SK-N-SH treated with all-trans-retinoic acid at 6 μM for 48 hours (cell line): ENCODE measurements around the gene GPATCH2.

Experiments
- ATAC-seq: fragments of 200-7000 bp; cut with Tn5 transposase; 3 replicates; pipeline ENCODE4 v1.9.1; 2020; ENCODE audit warnings: mild to moderate bottlenecking, moderate library complexity
- ARNTL ChIP-seq: fragments of 450-650 bp; formaldehyde crosslinking; IDR thresholded peaks from 2 replicates; pipeline ENCODE4 v1.5.0; 2020; ENCODE audit warnings: low read depth, mild to moderate bottlenecking, moderate library complexity, borderline replicate concordance
- BACH2 ChIP-seq: fragments of 250-450 bp; sonication (Bioruptor Pico); IDR thresholded peaks from 2 replicates; pipeline ENCODE4 v1.9.0; 2021; ENCODE audit warnings: mild to moderate bottlenecking, borderline replicate concordance
- CREB5 ChIP-seq: fragments of 250-450 bp; sonication (Bioruptor Pico); IDR thresholded peaks from 2 replicates; pipeline ENCODE4 v1.5.1; 2020; ENCODE audit warnings: low read depth, mild to moderate bottlenecking, moderate library complexity
- CSDC2 ChIP-seq: fragments of 250-450 bp; sonication (Bioruptor Pico); IDR thresholded peaks from 2 replicates; pipeline ENCODE4 v1.5.0; 2020; ENCODE audit warnings: mild to moderate bottlenecking, moderate library complexity
- ESRRG ChIP-seq: fragments of 250-450 bp; sonication (Bioruptor Pico); IDR thresholded peaks from 2 replicates; pipeline ENCODE4 v1.6.1; 2021; ENCODE audit warnings: mild to moderate bottlenecking
- GLIS3 ChIP-seq: fragments of 250-450 bp; sonication (Bioruptor Pico); IDR thresholded peaks from 2 replicates; pipeline ENCODE4 v1.5.0; 2020; ENCODE audit warnings: mild to moderate bottlenecking, moderate library complexity
- OSR1 ChIP-seq: fragments of 250-450 bp; sonication (Bioruptor Pico); IDR thresholded peaks from 2 replicates; pipeline ENCODE4 v1.8.0; 2022; ENCODE audit warnings: moderate library complexity, mild to moderate bottlenecking, inconsistent platforms
- PATZ1 ChIP-seq: fragments of 250-450 bp; sonication (Bioruptor Pico); IDR thresholded peaks from 2 replicates; pipeline ENCODE4 v1.8.0; 2020; ENCODE audit warnings: mild to moderate bottlenecking, moderate library complexity, borderline replicate concordance
- POU6F1 ChIP-seq: fragments of 250-450 bp; sonication (Bioruptor Pico); IDR thresholded peaks from 2 replicates; pipeline ENCODE4 v1.8.0; 2021; ENCODE audit warnings: low read depth, mild to moderate bottlenecking, moderate library complexity, borderline replicate concordance
- PPARA ChIP-seq: fragments of 250-450 bp; sonication (Bioruptor Pico); IDR thresholded peaks from 2 replicates; pipeline ENCODE4 v1.5.0; 2020; ENCODE audit warnings: mild to moderate bottlenecking, borderline replicate concordance
- RARB ChIP-seq: fragments of 250-450 bp; sonication (Bioruptor Pico); IDR thresholded peaks from 2 replicates; pipeline ENCODE4 v1.8.0; 2021; ENCODE audit warnings: mild to moderate bottlenecking, moderate library complexity
- SNAI2 ChIP-seq: fragments of 250-450 bp; sonication (Bioruptor Pico); IDR thresholded peaks from 2 replicates; pipeline ENCODE4 v1.5.0; 2020; ENCODE audit warnings: mild to moderate bottlenecking, moderate library complexity
- ZC3H10 ChIP-seq: fragments of 250-450 bp; sonication (Bioruptor Pico); IDR thresholded peaks from 2 replicates; pipeline ENCODE4 v1.5.1; 2021; ENCODE audit warnings: mild to moderate bottlenecking, moderate library complexity
- ZFP3 ChIP-seq: fragments of 250-450 bp; sonication (Bioruptor Pico); IDR thresholded peaks from 2 replicates; pipeline ENCODE4 v1.5.0; 2020; ENCODE audit warnings: mild to moderate bottlenecking, moderate library complexity
- ZFP30 ChIP-seq: fragments of 450-650 bp; formaldehyde crosslinking; IDR thresholded peaks from 2 replicates; pipeline ENCODE4 v1.5.0; 2022; ENCODE audit warnings: mild to moderate bottlenecking, moderate library complexity
- ZNF565 ChIP-seq: fragments of 450-650 bp; formaldehyde crosslinking; conservative IDR thresholded peaks from 2 replicates; pipeline ENCODE4 v1.5.0; 2020; ENCODE audit warnings: low read depth, mild to moderate bottlenecking, moderate library complexity
- ZNF70 ChIP-seq: fragments of 450-650 bp; formaldehyde crosslinking; IDR thresholded peaks from 2 replicates; pipeline ENCODE4 v1.5.0; 2020; ENCODE audit warnings: mild to moderate bottlenecking, moderate library complexity
- ZNF8 ChIP-seq: fragments of 450-650 bp; formaldehyde crosslinking; IDR thresholded peaks from 2 replicates; pipeline ENCODE4 v1.5.0; 2020; ENCODE audit warnings: mild to moderate bottlenecking, moderate library complexity
- TF ChIP-seq, protein P1 (sequence below): fragments of 250-450 bp; sonication (Bioruptor Pico); IDR thresholded peaks from 2 replicates; pipeline ENCODE4 v1.5.1; 2021; ENCODE audit warnings: mild to moderate bottlenecking, moderate library complexity
- TF ChIP-seq, protein P2 (sequence below): fragments of 250-450 bp; sonication (Bioruptor Pico); IDR thresholded peaks from 2 replicates; pipeline ENCODE4 v1.5.0; 2020; ENCODE audit warnings: mild to moderate bottlenecking, moderate library complexity

GPATCH2 gene

DNA sequence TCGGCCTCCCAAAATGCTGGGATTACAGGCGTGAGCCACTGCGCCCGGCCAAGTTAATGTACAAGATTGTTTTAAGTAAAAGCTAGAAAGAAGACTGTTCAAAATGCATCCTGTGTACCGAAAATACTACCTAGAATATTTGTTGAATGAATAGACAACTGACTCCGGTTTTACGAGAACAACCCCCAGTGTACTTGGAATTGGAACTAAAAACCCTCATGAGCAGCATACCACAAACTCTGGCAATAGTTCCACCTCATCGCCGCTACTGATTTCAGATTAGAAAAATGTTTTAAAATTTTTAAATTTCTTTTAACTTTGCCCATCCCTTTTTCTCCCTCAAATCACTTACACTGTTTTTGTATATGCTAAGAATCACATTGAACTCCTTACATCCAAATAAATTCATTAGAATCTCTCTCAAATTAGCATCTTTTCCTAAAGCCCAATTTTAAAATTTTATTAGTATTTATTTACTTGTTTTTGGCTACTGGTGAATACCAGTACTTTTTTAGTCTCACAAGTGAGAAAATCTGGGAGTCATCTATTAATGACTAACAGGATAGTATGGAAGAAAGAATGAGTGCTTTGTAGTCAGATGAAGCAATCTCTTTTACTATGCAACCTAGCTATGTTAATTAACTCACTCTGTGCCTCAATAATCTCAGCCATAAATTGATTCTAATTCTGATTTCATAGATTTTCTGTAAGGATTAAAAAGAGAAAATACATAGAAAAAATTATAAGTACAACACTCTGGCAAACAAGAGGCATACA lies 95.1 kb downstream of the GPATCH2 start (continued):
- no peak for TF ChIP-seq ZNF8 (CRISPR knock-in tag)
- no peak for TF ChIP-seq ARNTL
- TF ChIP-seq RARB (CRISPR knock-in tag): no peak
- no peak for TF ChIP-seq ZFP3
- TF ChIP-seq, protein P1, sequence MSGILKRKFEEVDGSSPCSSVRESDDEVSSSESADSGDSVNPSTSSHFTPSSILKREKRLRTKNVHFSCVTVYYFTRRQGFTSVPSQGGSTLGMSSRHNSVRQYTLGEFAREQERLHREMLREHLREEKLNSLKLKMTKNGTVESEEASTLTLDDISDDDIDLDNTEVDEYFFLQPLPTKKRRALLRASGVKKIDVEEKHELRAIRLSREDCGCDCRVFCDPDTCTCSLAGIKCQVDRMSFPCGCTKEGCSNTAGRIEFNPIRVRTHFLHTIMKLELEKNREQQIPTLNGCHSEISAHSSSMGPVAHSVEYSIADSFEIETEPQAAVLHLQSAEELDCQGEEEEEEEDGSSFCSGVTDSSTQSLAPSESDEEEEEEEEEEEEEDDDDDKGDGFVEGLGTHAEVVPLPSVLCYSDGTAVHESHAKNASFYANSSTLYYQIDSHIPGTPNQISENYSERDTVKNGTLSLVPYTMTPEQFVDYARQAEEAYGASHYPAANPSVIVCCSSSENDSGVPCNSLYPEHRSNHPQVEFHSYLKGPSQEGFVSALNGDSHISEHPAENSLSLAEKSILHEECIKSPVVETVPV (CRISPR knock-in tag): no peak
- TF ChIP-seq ESRRG (CRISPR knock-in tag): no peak
- no peak for TF ChIP-seq ZNF565 (CRISPR knock-in tag)

DNA sequence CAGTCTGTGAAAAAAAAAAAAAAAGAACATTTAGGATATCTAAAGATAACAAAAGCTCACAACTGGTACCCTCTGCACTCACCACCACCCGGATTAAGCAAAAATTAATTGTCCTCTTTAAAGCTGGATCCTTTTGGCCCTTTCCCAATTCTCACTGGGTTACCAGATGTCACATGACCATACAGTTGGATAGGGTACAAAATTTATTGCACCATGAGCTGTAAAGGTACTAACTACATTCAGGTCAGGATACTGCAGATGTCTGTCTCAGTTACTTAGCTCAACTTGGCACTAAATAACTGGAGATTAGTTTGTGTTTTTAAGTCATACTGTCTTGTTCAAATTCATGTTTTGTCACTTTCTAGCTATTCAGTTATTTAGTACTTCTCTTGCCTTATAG lies 96.3 kb downstream of the GPATCH2 start:
- ATAC-seq: no peak
- TF ChIP-seq PPARA (CRISPR knock-in tag) (no peak), CREB5 (CRISPR knock-in tag) (no peak), ZNF8 (CRISPR knock-in tag) (no peak), OSR1 (CRISPR knock-in tag) (no peak), CSDC2 (CRISPR knock-in tag) (no peak), RARB (CRISPR knock-in tag) (no peak)

- TF ChIP-seq ZNF565 (CRISPR knock-in tag): no peak
- no peak for TF ChIP-seq ZNF70 (CRISPR knock-in tag)
- TF ChIP-seq ZC3H10: no peak
- TF ChIP-seq PPARA (CRISPR knock-in tag): no peak
- TF ChIP-seq, protein P2, sequence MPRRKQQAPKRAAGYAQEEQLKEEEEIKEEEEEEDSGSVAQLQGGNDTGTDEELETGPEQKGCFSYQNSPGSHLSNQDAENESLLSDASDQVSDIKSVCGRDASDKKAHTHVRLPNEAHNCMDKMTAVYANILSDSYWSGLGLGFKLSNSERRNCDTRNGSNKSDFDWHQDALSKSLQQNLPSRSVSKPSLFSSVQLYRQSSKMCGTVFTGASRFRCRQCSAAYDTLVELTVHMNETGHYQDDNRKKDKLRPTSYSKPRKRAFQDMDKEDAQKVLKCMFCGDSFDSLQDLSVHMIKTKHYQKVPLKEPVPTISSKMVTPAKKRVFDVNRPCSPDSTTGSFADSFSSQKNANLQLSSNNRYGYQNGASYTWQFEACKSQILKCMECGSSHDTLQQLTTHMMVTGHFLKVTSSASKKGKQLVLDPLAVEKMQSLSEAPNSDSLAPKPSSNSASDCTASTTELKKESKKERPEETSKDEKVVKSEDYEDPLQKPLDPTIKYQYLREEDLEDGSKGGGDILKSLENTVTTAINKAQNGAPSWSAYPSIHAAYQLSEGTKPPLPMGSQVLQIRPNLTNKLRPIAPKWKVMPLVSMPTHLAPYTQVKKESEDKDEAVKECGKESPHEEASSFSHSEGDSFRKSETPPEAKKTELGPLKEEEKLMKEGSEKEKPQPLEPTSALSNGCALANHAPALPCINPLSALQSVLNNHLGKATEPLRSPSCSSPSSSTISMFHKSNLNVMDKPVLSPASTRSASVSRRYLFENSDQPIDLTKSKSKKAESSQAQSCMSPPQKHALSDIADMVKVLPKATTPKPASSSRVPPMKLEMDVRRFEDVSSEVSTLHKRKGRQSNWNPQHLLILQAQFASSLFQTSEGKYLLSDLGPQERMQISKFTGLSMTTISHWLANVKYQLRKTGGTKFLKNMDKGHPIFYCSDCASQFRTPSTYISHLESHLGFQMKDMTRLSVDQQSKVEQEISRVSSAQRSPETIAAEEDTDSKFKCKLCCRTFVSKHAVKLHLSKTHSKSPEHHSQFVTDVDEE (CRISPR knock-in tag): no peak
- no peak for ATAC-seq
Observed at GRCh38 chr1:217528271-217528670, 102.6 kb downstream of the GPATCH2 start.

DNA sequence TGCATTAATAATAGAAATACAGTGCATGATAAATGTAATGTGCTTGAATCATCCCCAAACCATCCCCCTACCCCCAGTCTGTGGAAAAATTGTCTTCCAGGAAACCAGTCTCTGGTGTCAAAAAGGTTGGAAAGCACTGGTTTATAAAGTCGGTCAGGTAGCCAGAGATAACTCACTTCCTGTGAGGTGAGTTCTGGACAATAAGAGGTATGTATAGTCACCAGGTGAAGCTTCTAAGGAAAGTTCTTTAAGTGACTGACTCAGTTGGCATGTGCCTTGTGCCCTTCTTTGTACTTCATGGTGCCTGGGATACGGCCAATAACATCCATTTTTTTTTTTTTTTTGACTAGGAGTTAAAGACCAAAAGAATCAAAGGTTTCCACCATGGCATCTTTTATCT lies 103.7 kb downstream of the GPATCH2 start:
- no peak for ATAC-seq
- TF ChIP-seq, protein P1 (CRISPR knock-in tag): no peak
- TF ChIP-seq ZNF8 (CRISPR knock-in tag) (no peak), BACH2 (CRISPR knock-in tag) (no peak), GLIS3 (CRISPR knock-in tag) (no peak), ZFP3 (no peak), PATZ1 (CRISPR knock-in tag) (no peak), ZC3H10 (no peak), PPARA (CRISPR knock-in tag) (no peak), ZFP30 (CRISPR knock-in tag) (no peak), POU6F1 (CRISPR knock-in tag) (no peak), SNAI2 (CRISPR knock-in tag) (no peak), RARB (CRISPR knock-in tag) (no peak)
- TF ChIP-seq, protein P2 (CRISPR knock-in tag): no peak
